Measurements from ENCODE around the gene CHCHD3. TPM values are rescaled to one million over a fixed set of nuclear protein-coding genes. Genes with fewer than 3 reads are reported as not detected.

Gene CHCHD3
- total and polyA plus RNA-seq, 9 of the 15 experiments (the other 6 are each of a cell fraction or from before 2014, with no cell fraction given), result 66.2 to 279 (median 204) TPM

DNA sequence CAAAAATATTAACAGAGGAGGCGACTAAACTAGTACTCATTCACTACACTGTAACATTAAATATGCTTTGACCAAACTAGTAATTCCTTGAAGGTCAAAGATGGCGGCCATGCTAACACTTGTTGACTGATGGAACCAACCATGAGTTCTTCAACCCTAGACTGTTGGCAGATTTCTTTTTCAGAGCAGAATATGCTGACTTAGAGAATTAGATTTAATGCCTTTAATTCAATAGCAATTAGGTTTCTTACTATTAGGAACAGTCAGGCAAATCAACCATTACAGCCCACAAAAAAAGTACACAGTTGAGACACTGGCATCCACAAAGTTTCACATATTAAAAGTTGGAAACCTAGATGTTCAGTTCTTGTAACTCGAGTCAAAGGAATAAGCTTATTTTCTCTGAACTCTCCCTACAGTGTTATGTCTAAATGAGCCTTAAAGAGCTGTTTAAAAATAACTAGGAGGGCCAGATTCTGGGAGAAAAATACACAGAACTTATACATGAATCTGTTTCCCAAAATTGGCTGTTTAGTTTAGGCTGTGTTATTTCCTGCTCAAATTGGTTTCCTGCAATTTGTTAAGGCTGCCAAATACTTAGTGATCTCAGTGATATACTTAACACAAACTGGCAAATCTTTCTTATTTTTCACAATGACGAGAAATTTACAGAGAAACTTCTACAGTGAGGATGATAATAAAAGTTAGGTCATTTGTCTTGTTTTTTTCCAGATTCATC, 17.6 kb downstream of the CHCHD3 start (continued):
- TF ChIP-seq MBD2 (IDR thresholded peaks at IDR 0.05; ENCODE audit: borderline replicate concordance, low read depth) (no peak), MAFF (IDR thresholded peaks at IDR 0.05; ENCODE audit: low read length) (0 out of 2 replicates have a peak, but pooled peaks have one; percentile 49), PCBP1 (IDR thresholded peaks at IDR 0.05; ENCODE audit: low read depth, low read length, poor library complexity, severe bottlenecking) (no peak), MAFK (IDR thresholded peaks at IDR 0.05; ENCODE audit: low read length) (peak; percentile 19; the same call in 1 of the 2 replicates), ZNF408 (CRISPR knock-in tag; IDR thresholded peaks at IDR 0.05; ENCODE audit: low read depth) (no peak), DIDO1 (tag; IDR thresholded peaks at IDR 0.05; ENCODE audit: low read depth) (no peak), SMAD3 (CRISPR knock-in tag; conservative IDR thresholded peaks at IDR 0.05) (no peak), TEAD4 (IDR thresholded peaks at IDR 0.05; ENCODE audit: low read length) (no peak), TEAD4 (CRISPR knock-in tag; IDR thresholded peaks at IDR 0.05; ENCODE audit: borderline replicate concordance) (no peak)
- TF ChIP-seq, protein P1, sequence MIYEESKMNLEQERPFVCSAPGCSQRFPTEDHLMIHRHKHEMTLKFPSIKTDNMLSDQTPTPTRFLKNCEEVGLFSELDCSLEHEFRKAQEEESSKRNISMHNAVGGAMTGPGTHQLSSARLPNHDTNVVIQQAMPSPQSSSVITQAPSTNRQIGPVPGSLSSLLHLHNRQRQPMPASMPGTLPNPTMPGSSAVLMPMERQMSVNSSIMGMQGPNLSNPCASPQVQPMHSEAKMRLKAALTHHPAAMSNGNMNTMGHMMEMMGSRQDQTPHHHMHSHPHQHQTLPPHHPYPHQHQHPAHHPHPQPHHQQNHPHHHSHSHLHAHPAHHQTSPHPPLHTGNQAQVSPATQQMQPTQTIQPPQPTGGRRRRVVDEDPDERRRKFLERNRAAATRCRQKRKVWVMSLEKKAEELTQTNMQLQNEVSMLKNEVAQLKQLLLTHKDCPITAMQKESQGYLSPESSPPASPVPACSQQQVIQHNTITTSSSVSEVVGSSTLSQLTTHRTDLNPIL (CRISPR knock-in tag; IDR thresholded peaks at IDR 0.05), result no peak

DNA sequence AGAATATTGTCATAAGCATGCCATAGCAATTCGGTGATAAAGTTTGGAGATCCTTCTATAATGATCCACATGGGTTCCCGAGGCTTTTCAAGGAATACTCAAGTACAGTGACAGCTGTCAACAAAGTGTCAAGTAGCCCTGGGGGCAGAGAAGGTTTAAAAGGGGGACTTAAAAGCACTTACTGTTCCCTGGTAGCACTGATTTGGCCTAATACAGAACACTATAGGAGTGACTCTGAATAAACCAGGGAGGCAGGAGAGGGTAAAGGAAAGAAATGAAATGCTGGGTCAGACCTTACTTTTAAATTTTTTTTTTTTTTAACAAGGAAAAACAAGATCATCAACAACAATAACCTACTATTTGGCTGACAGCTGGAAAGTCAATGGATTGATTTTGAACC, 20.1 kb downstream of the CHCHD3 start:
- FAIRE-seq, result no peak
- no peak for TF ChIP-seq NFRKB (IDR thresholded peaks at IDR 0.05; ENCODE audit: low read depth)
- 0 out of 2 replicates have a peak, but pooled peaks have one; percentile 26 for TF ChIP-seq POLR2H (tag; IDR thresholded peaks at IDR 0.05; ENCODE audit: low read depth)
- Histone ChIP-seq H3K9me1 (ENCODE audit: control insufficient read depth, insufficient read depth, low read length) (peaks cover 6% of the 10 kb centered on the region), H3K4me2 (ENCODE audit: insufficient read depth, low read length) (no peak overlapping the region), H3K36me3 (ENCODE audit: control insufficient read depth, insufficient read depth, low read length) (peaks cover 47% of the 10 kb centered on the region; the same call in 2 of the 3 replicates), H3K79me2 (ENCODE audit: control insufficient read depth, insufficient read depth, low read length) (peaks cover 91% of the 10 kb centered on the region), H3K27ac (ENCODE audit: extremely low read depth, low read depth, low read length) (no peak overlapping the region), H3K9me3 (replicated peaks; ENCODE audit: control insufficient read depth, insufficient read depth, low read depth, low read length) (no peaks in the 10 kb centered on the region), H3K9ac (ENCODE audit: insufficient read depth in 1 of 2, low read depth in 2 of 2, low read length in 2 of 2) (no peak overlapping the region), H3K4me3 (no peak overlapping the region), H2AFZ (ENCODE audit: low read depth, low read length) (no peak overlapping the region), H3K4me1 (replicated peaks in 1 of 2; ENCODE audit: control insufficient read depth in 2 of 2, insufficient read depth in 2 of 2, low read length in 2 of 2) (0 out of 5 replicates have a peak, but pooled peaks cover 0 to 2% of the 10 kb centered on the region in 2 experiments), H3K27me3 (ENCODE audit: control insufficient read depth in 2 of 2, insufficient read depth in 2 of 2, low read length in 2 of 2) (no peaks in the 10 kb centered on the region), H4K20me1 (replicated peaks; ENCODE audit: control insufficient read depth, insufficient read depth, low read length) (peaks cover 43% of the 10 kb centered on the region)
- ChIA-PET POLR2A (no interaction called here), CTCF (ENCODE audit: low intra/inter-chr PET ratio) (no interaction called here)
- in situ Hi-C loops (cut with MboI) (no loop called here), intact Hi-C loops (cut with micrococcal nuclease) (no loop called here)
- ATAC-seq, result no peak
- WGBS (ENCODE audit: insufficient coverage, low coverage, missing lambda C conversion rate), result 81% methylated on average over 2 of the region's 2 CpGs
- DNase-seq (ENCODE audit: extremely low read depth in 1 of 4, low spot score in 3 of 4), result no peak
- BruUV-seq (replicated peaks), result no TSS peak

Measured in K562 (cell line).